SK-N-SH (cell line): ENCODE data around the gene LTA4H.

Source experiments
- EP300 ChIP-seq, 2 experiments: IDR thresholded peaks; 2 replicates each; pipeline versions ENCODE4 v1.4.0 to v1.6.1; 2012; ENCODE audit warnings: borderline replicate concordance in 1 of 2, low read depth in 1 of 2, low read length in 1 of 2
- FOXM1 ChIP-seq: IDR thresholded peaks from 2 replicates; pipeline ENCODE4 v1.4.0; 2012; ENCODE audit warnings: low read depth, mild to moderate bottlenecking
- MAX ChIP-seq: IDR thresholded peaks from 2 replicates; pipeline ENCODE4 v1.4.0; 2012; ENCODE audit warnings: low read depth
- RCOR1 ChIP-seq: fragments of 150-350 bp; IDR thresholded peaks from 2 replicates; pipeline ENCODE4 v1.6.1; 2017; ENCODE audit warnings: antibody characterized with exemption, low read length
- SMC3 ChIP-seq: IDR thresholded peaks from 2 replicates; pipeline ENCODE4 v1.6.1; 2012; ENCODE audit warnings: low read depth, low read length, improper control_type of control experiment
- TF ChIP-seq, protein P1 (sequence below): fragments of 200-600 bp; sonication (generic); IDR thresholded peaks from 2 replicates; pipeline ENCODE4 v1.6.1; 2017; ENCODE audit warnings: antibody characterized with exemption, mild to moderate bottlenecking, moderate library complexity
- TF ChIP-seq, protein P2 (sequence below): fragments of 150-350 bp; IDR thresholded peaks from 2 replicates; pipeline ENCODE4 v1.6.1; 2017; ENCODE audit warnings: antibody characterized with exemption, low read length, low read depth, borderline replicate concordance

DNA sequence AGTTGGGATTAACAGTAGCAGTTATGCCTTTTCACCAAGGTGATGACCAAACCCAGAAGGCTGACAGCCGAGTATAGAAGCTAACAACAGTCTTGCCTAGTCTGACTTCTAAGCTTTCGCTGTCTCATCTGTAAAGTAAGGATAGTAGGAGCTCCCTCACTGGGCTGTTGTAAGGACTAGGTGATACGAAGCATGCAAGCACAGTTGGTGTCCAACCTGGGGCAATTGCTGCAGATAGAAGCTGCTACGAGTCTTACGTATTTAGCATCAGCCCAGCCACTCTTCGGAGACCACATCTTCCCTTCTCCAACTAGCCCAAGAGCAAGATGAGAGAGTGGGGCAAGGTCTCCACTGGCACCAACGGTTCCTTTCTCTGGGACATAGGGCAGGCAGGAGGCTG is 45.3 kb downstream of the LTA4H start:
- TF ChIP-seq FOXM1: no peak
- TF ChIP-seq, protein P1, sequence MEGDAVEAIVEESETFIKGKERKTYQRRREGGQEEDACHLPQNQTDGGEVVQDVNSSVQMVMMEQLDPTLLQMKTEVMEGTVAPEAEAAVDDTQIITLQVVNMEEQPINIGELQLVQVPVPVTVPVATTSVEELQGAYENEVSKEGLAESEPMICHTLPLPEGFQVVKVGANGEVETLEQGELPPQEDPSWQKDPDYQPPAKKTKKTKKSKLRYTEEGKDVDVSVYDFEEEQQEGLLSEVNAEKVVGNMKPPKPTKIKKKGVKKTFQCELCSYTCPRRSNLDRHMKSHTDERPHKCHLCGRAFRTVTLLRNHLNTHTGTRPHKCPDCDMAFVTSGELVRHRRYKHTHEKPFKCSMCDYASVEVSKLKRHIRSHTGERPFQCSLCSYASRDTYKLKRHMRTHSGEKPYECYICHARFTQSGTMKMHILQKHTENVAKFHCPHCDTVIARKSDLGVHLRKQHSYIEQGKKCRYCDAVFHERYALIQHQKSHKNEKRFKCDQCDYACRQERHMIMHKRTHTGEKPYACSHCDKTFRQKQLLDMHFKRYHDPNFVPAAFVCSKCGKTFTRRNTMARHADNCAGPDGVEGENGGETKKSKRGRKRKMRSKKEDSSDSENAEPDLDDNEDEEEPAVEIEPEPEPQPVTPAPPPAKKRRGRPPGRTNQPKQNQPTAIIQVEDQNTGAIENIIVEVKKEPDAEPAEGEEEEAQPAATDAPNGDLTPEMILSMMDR: no peak
- TF ChIP-seq RCOR1: no peak
- TF ChIP-seq MAX: no peak
- TF ChIP-seq, protein P2, sequence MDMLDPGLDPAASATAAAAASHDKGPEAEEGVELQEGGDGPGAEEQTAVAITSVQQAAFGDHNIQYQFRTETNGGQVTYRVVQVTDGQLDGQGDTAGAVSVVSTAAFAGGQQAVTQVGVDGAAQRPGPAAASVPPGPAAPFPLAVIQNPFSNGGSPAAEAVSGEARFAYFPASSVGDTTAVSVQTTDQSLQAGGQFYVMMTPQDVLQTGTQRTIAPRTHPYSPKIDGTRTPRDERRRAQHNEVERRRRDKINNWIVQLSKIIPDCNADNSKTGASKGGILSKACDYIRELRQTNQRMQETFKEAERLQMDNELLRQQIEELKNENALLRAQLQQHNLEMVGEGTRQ: no peak
- TF ChIP-seq SMC3: no peak
- TF ChIP-seq EP300 (IDR thresholded peaks at IDR 0.05; ENCODE audit: borderline replicate concordance in 1 of 2, low read depth in 1 of 2, low read length in 1 of 2): no peak
